ENCODE results near the gene METTL25B. TPM values are rescaled to one million over a fixed set of nuclear protein-coding genes. Genes with fewer than 3 reads are reported as not detected.

The METTL25B gene
- polyA plus RNA-seq, 5 donors: 30.4 to 42.0 (median 36.8) TPM

GRCh38 chr1:156767101-156767878 lies 39.0 kb downstream of the METTL25B start, which contains the start of gene PRCC:
PRCC (plus strand) TSS chr1:156767535; CDS start chr1:156767772, 237 bp downstream.
- DNase-seq: peak; percentile 98 to 99

DNA sequence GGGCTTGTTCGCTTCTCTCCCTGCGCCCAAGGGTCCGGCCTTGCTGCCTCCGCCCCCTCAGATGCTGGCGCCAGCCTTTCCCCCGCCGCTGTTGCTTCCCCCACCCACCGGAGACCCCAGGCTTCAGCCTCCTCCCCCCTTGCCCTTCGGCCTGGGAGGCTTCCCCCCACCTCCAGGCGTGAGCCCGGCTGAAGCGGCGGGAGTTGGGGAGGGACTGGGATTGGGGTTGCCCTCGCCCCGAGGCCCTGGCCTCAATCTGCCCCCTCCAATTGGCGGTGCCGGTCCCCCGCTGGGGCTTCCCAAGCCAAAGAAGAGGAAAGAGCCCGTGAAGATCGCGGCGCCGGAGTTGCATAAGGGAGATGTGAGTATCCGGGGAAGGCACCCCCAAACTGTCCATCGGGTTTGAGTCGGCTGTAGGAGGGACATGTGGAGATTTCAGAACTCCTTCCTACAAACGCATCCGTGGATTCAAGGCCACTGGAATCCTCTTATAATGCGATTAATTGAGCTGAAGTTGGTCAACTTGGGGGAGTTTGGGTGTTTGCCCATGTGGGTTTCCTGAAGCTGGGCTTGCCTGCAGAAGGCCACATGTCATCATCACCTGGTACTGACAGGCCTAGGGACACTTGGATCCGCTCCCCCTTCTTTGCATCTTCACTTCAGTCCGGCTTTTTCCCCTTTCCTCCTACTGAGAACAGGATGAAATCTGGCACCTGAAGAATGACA lies 39.8 kb downstream of the METTL25B start:
- no peak for DNase-seq

DNA sequence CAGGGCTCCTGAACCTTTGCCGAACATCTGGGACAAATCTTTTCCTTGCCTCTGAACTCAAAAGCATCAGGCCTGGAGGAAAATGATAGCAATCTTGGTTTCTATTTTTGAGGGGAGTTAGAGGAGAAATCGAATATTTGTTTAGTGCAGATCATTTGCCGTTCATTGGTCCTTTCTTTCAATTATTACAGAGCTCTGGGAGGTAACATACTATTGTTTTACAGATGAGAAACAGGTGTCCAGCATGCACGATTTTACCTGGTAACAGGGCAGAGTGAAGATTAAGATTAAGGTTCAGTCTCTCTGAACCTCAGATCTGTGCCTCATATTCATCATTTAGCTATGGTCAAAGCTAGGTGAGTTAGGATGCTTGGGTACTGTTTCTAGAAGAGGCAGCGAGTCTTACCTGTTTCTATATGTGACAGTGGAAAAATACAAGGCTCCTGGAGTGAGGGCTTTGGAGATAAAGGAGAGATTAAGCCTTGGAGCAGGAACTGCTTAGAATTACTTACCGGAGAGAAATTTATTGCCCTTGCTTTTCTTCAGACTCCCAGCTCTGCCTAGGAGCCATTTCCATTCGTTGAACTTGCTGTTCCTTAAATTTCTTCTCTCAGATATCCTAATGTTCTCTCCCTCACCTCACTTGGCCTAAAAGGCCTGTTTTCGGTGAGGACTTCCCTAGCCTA lies 40.5 kb downstream of the METTL25B start:
- DNase-seq: no peak

DNA sequence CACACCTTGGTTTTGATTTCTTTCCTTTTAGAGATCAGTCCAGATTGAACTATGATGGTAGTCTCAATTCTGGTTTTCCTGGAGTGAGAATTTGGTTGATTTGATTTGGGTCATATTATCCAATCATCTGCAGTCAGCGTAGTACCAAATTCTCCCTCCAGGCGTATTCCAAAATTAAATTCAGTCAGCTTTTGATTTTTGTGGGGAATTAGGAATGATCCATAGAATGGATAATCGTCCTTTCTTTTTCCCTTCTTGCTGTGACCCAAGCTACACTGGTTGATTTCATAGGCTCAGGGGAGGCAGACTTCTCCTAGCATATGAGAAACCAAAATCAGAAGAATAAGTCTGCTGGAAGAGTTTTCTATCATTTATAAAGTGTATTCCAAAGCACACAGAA lies 44.0 kb downstream of the METTL25B start:
- no peak for DNase-seq

GRCh38 chr1:156772728-156773497 lies 44.6 kb downstream of the METTL25B start:
- no peak for DNase-seq

DNA sequence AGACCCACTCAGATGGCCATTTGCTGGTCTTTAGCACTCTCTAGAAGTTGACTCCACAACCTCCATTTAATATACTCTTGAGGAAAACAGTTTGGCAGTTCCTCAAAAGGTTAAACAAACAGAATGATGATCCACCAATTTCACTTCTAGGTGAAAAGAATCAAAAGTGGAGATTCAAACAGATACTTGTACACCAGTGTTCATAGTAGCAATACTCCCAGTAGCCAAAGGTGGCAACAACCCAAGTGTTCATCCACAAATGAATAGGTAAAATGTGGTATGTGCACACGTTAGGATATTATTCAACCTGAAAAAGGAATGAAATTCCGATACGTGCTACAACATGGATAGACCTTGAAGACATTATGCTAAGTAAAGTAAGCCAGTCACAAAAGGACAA lies 45.3 kb downstream of the METTL25B start:
- DNase-seq: no peak

DNA sequence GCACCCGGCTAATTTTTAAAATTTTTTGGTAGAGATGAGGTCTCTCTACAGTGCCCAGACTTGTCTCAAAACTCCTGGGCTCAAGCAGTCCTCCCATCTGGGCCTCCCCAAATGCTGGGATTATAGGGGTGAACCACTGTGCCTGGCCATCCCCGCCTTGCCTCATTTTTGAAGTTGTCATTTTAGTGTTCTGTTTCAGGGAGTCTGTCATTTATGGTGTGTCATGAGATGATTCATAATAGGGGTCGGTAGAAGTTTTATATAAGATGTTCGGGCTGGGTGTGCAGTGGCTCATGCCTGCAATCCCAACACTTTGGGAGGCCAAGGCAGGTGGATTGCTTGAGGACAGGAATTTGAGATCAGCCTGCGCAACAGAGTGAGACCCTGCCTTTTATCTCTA lies 47.5 kb downstream of the METTL25B start:
- DNase-seq: no peak

DNA sequence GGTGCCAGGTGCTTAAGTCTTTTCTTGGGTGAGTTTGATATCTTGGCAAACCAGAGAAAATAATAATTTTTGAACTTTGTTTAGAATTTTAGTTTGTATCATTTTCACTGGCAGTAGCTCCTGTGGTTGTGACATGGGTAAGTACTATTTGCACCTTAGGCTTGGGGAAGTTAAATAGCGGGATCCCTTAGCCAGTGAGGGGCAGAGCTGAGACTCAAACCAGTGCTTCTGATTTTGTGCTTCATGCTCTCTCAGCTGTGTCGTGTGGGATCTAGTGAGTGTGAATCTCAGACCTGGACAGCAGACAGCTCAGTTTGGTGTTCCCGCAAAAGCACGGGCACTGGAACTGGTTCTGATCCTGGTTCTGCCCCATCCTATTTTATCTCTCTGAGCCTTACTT lies 48.7 kb downstream of the METTL25B start:
- no peak for DNase-seq

GRCh38 chr1:156777573-156777972 lies 49.3 kb downstream of the METTL25B start:
- DNase-seq: no peak

- DNase-seq: no peak
These were observed 53.4 kb downstream of the METTL25B start for GRCh38 chr1:156781585-156782186.

DNA sequence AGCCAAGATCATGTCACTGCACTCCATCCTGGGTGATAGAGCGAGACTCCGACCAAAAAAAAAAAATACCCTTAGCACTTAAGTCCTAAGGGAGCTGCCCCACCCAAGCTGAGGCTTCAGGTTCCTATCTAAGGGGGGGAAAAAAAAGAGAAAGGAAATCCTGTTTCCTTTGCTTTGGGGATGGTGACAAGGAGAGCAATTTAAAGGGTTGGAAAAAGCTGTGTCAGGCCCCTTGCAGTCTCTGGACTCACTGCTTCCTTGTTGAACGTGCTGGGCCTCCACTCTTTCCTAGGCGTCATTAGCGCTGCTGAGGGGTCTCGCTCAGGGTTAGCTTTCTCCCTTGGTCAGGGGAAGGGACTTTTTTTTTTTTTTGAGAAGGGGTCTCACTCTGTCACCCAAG lies 57.2 kb downstream of the METTL25B start:
- DNase-seq: no peak

Other genes starting within 250 kb of the METTL25B start
- gene MEF2D, start 227.7 kb upstream of the METTL25B start, polyA plus RNA-seq (ENCODE audit: insufficient read depth in 1 of 5, insufficient read length in 5 of 5, low replicate concordance in 1 of 5): 10 to 100 TPM; 20.3 to 38.1 (median 29.4) TPM
- gene IQGAP3, start 155.9 kb upstream of the METTL25B start, polyA plus RNA-seq (ENCODE audit: insufficient read depth in 1 of 5, insufficient read length in 5 of 5, low replicate concordance in 1 of 5): 10 to 100 TPM in 4 of 5 donors, 1 to 10 TPM in 1; 9.7 to 26.3 (median 16.4) TPM
- gene TTC24, start 148.7 kb upstream of the METTL25B start, polyA plus RNA-seq (ENCODE audit: insufficient read depth in 1 of 5, insufficient read length in 5 of 5, low replicate concordance in 1 of 5): under 1 TPM in 3 of 5 donors, not detected in 2; 0.08 to 0.27 (median 0.21) TPM
- 10 to 100 TPM; 43.2 to 70.0 (median 51.7) TPM for gene NAXE, start 136.7 kb upstream of the METTL25B start, polyA plus RNA-seq (ENCODE audit: insufficient read depth in 1 of 5, insufficient read length in 5 of 5, low replicate concordance in 1 of 5)
- 10 to 100 TPM; 26.3 to 33.2 (median 30.6) TPM for gene GPATCH4, start 127.0 kb upstream of the METTL25B start, polyA plus RNA-seq (ENCODE audit: insufficient read depth in 1 of 5, insufficient read length in 5 of 5, low replicate concordance in 1 of 5)
- gene HAPLN2, start 109.1 kb upstream of the METTL25B start, polyA plus RNA-seq (ENCODE audit: insufficient read depth in 1 of 5, insufficient read length in 5 of 5, low replicate concordance in 1 of 5): under 1 TPM in 3 of 5 donors, not detected in 2; 0.33 to 0.39 (median 0.33) TPM
- 1 to 10 TPM in 1 of 5 donors, under 1 TPM in 4; 0.40 to 1.0 (median 0.46) TPM for gene BCAN, start 86.4 kb upstream of the METTL25B start, polyA plus RNA-seq (ENCODE audit: insufficient read depth in 1 of 5, insufficient read length in 5 of 5, low replicate concordance in 1 of 5)
- gene NES, start 51.1 kb upstream of the METTL25B start, polyA plus RNA-seq (ENCODE audit: insufficient read depth in 1 of 5, insufficient read length in 5 of 5, low replicate concordance in 1 of 5): 10 to 100 TPM; 49.2 to 97.6 (median 56.4) TPM
- gene CRABP2, start 22.9 kb upstream of the METTL25B start, polyA plus RNA-seq (ENCODE audit: insufficient read depth in 1 of 5, insufficient read length in 5 of 5, low replicate concordance in 1 of 5): 100 to 1,000 TPM in 4 of 5 donors, 10 to 100 TPM in 1; 74.4 to 168 (median 119) TPM
- gene ISG20L2, start 297 bp downstream of the METTL25B start, polyA plus RNA-seq (ENCODE audit: insufficient read depth in 1 of 5, insufficient read length in 5 of 5, low replicate concordance in 1 of 5): 10 to 100 TPM; 37.2 to 41.4 (median 39.3) TPM
- gene MRPL24, start 12.6 kb downstream of the METTL25B start, polyA plus RNA-seq (ENCODE audit: insufficient read depth in 1 of 5, insufficient read length in 5 of 5, low replicate concordance in 1 of 5): 10 to 100 TPM; 55.1 to 62.1 (median 56.8) TPM
- gene HDGF, start 23.2 kb downstream of the METTL25B start, polyA plus RNA-seq (ENCODE audit: insufficient read depth in 1 of 5, insufficient read length in 5 of 5, low replicate concordance in 1 of 5): 100 to 1,000 TPM; 224 to 268 (median 246) TPM
- 100 to 1,000 TPM in 3 of 5 donors, 10 to 100 TPM in 2; 95.0 to 105 (median 100) TPM for gene PRCC, start 39.1 kb downstream of the METTL25B start, polyA plus RNA-seq (ENCODE audit: insufficient read depth in 1 of 5, insufficient read length in 5 of 5, low replicate concordance in 1 of 5)
- gene SH2D2A, start 88.4 kb downstream of the METTL25B start, polyA plus RNA-seq (ENCODE audit: insufficient read depth in 1 of 5, insufficient read length in 5 of 5, low replicate concordance in 1 of 5): under 1 TPM; 0.46 to 0.88 (median 0.55) TPM
- gene INSRR, start 130.6 kb downstream of the METTL25B start, polyA plus RNA-seq (ENCODE audit: insufficient read depth in 1 of 5, insufficient read length in 5 of 5, low replicate concordance in 1 of 5): under 1 TPM in 3 of 5 donors, not detected in 2; 0.03 to 0.12 (median 0.05) TPM
- under 1 TPM; 0.10 to 0.21 (median 0.18) TPM for gene NTRK1, start 132.4 kb downstream of the METTL25B start, polyA plus RNA-seq (ENCODE audit: insufficient read depth in 1 of 5, insufficient read length in 5 of 5, low replicate concordance in 1 of 5)
- 10 to 100 TPM; 21.9 to 34.1 (median 27.9) TPM for gene PEAR1, start 165.2 kb downstream of the METTL25B start, polyA plus RNA-seq (ENCODE audit: insufficient read depth in 1 of 5, insufficient read length in 5 of 5, low replicate concordance in 1 of 5)
- 1 to 10 TPM in 4 of 5 donors, under 1 TPM in 1; 0.81 to 5.6 (median 3.6) TPM for gene LRRC71, start 192.2 kb downstream of the METTL25B start, polyA plus RNA-seq (ENCODE audit: insufficient read depth in 1 of 5, insufficient read length in 5 of 5, low replicate concordance in 1 of 5)